NK-92 (cell line): ENCODE data around the gene TCTA.

Experiments
- DNase-seq: peaks from one replicate; lab custom pipeline; 2025; ENCODE audit not compliant: unreplicated experiment; lab: John Stamatoyannopoulos, UW

Gene TCTA

DNA sequence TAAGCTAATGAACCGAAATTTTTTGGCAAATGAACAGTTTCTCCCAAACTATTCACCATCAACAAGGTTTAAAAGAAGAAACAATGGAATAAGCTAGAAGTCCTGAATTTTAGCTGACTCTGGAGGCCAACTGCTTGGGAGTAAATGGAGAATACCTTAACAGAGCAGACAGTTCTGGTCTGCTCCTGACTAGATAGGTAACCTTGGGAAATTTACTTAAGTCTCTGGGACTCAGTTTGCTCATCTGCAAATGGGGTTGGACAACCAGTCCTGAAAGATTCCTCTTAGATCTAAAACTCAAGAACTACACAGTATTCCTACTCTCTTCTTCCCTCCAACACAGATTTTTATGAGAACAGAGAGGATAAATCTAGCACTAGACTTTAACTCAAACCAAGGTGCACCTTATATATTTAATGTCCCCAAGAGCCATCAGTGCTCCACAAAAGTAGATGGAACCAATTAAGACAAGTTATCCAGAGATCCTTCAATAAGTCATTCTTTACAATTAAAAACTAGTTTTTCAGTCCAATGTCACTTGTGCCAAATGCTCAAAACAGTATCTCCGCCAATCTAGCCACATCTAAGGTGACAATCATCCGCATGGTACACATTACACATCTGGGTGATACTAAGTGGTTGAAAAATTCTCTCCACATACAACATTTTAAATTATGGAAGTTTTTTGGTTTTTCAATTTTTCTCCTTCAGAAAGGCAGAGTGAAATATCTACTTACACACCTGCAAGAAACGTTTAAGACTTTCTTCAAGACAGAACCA lies 2.0 kb upstream of the TCTA start:
- no peak for DNase-seq

DNA sequence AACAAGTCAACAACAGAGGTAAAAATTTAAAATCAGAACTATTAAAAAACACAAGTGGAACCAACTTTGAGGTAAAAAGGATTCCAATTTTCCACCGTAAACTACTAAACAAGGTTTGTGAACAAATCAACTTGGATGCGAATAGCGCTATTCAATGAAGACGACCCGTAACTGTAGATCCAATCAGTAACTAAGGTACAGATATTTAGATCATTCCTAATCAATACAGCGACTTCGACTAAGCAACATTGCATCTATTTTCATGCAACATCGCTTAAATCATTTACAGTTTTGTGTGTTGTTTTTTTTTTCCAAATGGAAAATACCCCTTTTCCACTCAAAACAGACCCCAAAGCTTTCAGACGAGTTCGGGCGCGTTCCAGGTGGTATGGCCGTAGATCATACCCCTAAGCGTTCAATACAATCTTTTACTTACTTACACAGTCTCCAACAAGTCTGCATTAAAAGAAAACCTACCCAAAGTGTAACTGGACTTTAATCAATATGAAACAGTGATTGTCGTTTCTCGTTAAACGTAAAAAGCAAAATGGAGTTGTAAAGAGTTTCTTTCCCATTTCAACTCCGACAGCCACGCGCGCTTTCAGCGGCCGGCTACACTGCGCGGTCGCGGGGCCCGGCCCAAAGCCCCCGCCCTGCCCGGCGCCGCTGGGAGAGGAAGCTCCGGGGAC lies 1.2 kb upstream of the TCTA start:
- no peak for DNase-seq

DNA sequence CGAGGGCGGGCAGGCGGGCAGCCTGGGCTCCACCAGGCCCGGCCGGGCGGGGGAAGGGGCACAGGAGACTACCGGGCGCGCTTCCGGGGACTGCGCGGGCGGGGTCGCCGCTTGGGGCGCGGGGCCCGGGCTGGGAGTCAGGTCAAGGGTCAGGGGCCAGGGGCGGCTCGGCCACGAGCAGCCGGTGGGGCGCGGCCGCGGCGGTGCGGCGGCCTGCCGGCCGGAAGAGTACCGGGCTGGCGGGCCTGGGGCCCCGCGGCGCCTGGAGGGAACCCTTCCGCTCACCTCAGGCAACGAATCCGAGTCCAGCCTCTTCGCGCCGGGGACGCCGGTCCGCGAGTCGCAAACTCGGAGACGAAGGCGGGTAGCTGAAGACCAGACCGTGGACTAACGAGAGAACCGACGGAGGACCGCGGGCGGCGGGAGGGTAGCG lies 672 bp upstream of the TCTA start:
- no peak for DNase-seq

DNA sequence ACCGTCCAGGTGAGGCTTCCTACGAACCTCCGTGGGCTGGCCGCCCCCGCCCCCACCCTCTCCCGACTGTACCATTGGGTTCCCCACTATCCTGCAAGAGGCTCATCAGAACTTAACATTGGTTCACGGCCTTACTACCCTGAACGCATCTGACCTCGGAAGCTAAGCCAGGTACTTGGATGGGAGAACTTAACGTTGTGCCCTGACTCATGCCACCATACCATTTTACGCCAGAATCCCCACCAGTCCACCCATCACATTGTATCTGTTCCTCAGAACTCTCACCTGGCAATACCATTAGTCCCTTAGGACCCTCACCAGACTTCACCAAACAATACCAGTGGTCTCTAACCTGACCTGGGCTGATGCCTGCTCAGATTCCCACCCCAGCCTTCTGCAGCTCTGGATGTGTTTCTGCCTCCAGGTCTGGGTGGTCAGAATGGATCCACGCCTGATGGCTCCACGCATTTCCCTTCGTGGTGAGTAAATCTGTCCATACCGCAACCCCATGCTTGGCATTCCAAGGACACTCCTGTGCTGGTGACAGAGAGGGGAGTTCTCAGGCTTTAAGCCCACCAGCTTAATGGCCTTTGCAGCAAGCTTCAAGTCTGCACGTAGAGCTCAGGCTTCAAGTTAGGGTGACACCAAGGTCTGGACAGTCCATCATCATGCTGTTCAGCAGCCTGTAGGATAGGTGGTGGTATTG lies 562 bp downstream of the TCTA start:
- DNase-seq: no peak

DNA sequence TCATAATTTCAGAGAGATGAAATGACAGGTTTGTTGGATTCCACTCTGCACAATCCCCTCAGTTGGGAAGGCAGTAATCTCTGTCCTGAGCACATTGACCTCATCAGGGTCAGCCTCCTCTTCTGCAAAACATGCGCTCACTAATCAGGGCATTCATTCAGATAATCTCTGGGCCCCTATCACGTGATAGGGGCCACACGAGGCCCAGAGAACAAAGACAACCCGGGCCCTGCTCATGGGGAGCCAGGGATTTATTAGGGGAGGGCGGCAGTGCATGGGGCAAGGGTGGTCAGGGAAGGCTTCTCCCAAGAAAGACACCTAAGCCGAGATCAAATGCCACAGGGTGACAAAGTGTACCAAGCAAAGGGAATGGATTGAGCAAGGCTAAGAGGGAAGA lies 1.1 kb downstream of the TCTA start:
- DNase-seq: no peak

DNA sequence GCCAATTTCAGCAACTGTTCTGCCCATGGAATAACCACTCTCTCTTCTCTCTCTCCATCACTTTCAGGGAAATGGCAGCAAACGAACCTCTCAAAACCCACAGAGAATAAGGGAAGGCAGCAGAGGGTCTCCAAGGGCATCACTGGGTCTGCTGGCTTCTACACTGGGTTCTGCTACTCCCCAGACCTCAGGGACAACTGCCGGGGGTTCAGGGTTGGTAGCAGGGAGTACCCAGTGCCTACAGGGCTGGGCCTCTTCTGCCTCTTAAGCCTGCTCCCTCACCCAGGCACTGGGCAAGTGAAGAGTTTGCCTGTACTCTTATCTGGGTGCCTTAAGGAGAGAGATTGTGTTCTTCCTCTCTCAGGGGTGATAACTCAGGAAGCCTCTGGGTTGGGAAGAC lies 2.5 kb downstream of the TCTA start:
- no peak for DNase-seq

DNA sequence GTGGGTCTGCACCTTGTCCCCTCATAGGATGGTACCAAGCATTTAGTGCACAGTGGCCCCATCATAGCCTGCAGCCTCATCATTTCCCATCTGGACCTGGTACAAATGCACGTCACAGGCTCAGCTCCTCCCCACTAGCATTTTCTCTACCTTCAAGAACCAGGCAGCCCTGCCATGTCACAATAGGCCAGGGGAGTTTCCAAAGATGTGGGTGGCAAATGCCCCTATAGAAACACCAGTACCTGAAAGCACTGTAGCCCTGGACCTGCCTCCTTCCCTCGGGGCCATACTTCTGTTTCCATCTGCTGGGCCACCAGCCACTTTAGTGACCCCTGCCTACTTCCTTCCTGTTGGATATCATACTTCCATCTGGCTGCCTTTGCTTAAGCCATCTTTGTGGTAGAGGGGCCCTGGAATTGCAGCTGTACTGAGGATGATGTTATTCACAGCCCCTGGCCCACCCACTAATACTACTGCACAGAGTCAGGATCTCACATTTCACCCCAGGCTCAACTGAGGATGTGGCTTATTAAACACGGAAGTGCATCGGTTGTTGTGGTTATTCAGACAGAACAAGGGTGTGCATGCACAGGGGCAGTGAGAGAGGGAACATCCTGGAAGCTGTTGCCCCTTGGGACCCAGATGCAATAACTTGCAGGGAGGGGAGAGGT lies 3.8 kb downstream of the TCTA start:
- peak; percentile 18 for DNase-seq

DNA sequence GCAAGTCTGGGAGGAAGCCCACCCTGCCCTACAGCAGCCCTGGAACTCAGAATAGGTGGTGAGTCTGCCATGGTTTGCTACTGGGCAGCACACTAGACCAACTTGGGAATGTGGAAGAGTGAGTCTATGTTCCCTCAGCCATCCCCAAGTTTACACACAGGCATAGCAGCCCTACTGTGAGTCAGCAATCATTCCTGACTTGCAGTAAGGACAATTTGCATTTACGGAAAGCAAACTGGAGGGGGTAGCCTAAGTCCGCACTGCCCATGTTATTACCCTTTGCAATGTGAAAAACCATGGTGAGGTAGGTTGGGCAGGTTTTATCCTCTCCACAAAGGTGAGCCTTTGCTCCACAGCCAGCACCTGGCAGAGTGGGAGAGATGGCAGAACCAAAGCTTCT lies 4.6 kb downstream of the TCTA start:
- no peak for DNase-seq

DNA sequence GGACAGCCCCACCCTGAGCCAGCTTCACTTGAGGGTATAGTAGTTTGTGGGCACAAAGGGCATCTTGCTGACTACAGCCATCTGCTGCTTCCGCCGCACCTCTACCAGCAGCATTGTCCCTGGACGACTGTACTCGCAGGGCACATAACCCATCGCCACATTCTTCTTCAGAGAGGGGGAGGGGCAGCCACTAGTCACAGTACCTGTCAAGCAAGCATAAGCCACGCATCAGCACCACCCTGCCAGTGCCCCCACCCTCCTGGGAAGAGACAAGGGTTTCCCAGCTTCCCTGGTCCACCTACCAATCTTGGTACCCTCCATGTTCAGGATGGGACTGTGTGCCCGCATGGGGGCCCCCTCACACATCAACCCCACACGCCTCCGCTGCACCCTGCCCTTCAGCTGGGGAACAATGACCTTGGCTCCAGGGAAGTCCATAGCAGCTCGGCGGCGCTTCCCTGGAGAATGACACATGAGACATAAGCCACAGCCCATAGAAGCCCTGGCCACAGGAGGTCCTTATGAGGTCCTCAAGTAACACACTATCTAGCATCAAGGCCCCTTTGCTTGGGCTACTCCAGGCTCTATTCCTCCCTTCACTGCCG lies 5.4 kb downstream of the TCTA start:
- no peak for DNase-seq

DNA sequence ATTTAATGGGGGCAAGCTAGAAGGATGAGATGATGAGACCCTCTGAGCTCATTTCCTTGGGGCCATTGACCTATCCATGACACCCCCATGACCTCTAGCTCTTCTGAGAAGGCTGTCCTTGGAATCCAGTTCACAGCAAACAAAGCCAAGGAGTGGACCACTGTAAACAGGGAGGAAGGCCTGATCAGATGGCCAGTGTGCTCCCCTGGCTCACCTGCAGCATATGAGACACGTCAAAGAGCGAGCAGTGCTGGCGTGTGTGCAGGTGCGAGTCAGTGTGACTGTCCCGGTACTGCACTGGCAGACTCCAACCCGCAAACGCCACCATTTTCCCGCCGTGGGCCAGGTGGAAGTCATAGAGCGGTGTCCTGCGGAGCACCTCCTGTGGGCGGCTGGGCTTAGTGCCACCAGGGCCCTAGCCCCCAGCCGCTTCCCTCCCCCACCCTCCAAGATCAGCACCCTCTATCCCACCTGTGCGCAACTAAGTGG lies 9.7 kb downstream of the TCTA start:
- DNase-seq: no peak

DNA sequence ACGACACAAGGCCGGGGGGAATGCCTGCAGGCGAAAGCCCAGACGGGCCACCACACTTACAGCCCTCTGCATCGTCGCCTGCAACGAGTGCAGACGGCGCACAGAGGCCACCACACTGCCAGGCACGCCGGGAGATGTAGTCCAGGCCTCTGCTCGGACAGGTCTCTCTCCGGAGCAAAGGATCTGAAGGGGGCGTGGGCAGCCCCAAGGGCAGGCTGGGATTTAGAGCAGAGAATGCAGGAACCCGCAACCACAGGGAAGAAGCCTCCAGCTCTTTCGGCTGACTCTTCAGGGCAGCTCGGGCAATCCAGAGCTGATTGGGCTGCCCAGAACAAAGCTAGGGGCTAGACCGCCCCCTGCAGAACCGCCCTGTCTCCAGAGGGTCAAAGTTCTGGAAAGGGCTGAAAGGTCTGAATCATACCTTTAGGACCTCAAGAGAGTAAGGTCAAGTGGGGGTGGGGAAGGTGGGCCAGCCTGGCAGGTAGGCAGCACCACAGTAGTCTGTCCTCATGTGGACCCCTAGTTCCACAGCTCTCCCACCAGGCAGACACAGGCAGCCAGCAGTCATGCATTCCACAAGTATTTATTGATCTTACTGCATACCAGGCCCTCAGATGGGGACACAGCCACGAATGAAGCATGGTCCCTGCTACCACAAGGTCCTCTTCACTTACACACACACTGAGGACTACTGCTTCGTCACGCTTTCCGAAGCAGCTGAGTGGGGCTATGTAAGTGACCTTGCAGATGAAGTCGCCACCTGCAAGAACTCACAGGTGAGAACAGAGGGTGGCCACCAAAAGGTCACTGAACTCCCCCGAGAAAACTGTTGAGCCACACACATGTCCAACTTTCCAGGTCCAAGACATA lies 10.4 kb downstream of the TCTA start, which contains the start of gene AMT:
Gene AMT (minus strand): TSS at position 95 of the 870 bp plus-strand sequence. CDS start 23 bp downstream, at position 72.
- DNase-seq: peak; percentile 1

DNA sequence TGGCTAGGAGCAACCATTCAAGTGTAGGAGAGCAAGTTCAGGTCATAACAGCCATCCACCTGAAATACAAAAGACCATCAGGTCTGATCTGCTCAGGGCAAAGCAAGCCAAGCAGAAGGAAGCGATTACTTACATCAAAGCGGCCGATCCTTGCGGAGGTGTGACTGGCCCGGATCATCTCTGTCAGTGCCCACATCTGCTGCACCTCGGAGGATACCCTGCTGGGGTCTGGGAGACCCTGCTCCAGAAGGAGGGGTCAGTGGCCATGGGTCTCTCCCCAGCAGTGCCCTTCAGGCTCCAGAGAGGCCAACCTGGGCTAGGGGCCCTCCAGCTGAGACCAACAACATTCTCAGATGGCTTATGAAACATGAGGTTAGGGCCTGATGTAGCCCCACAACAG lies 12.6 kb downstream of the TCTA start:
- DNase-seq: no peak

DNA sequence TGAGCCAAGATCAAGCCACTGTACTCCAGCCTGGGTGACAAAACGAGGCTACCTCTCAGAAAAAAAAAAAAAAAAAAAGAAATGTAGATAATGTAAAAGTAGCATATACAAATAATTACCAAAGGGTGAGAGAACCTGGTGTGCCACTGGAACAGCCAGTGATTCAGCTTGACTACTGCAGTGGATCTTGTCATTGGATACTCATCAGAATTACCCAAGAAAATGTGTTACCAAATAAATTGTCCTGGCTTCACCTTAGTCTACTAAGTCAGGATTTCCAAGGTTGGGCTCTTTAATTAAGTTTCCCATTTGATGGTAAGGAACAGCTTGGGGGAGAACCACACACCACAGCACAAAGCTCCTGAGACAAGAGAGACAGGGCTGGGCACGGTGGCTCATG lies 15.4 kb downstream of the TCTA start:
- DNase-seq: no peak

DNA sequence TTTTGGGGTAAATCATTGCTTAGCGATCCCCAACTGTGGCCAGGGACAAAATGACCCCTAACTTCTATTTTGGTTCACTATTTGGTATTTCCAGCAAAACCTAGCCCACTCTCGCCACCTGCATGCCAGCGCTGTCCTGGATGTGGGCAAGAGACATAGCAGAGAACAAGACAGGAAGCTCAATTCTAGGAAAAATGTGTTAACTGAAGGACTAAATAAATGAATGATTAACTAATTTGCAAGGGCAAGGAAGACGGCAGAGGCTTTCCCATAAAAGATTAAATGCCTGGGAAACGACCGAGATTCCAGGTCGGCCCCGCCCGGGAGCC lies 16.5 kb downstream of the TCTA start:
- DNase-seq: no peak

DNA sequence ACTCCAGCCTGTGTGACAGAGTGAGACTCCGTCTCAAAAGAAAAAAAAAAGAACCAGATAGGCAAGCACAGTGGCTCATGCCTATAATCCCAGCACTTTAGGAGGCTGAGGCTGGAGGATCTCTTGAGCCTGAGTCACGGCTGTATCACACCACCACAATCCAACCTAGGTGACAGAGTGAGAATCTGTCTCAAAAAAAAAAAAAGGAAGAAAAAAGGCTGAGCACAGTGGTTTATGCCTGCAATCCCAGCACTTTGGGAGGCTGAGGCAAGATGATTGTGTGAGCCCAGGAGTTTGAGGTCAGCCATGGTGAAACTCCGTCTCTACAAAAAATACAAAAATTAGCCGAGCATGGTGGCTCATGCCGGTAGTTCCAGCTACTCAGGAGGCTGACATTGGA lies 22.5 kb downstream of the TCTA start:
- no peak for DNase-seq

DNA sequence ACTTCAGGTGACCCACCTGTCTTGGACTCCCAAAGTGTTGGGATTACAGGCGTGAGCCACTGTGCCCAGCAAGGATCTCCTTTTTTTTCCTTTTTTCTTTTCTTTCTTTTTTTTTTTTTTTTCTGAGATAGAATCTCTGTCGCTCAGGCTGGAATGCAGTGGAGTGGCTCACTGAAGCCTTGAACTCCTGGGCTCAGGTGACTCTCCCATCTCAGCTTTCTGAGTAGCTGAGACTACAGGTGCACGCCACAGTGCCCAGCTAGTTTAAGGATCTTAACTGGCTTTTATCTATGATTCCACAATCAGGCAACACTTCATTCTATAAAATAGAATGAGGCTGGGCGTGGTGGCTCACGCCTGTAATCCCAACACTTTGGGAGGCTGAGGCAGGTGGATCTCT lies 33.2 kb downstream of the TCTA start:
- no peak for DNase-seq

DNA sequence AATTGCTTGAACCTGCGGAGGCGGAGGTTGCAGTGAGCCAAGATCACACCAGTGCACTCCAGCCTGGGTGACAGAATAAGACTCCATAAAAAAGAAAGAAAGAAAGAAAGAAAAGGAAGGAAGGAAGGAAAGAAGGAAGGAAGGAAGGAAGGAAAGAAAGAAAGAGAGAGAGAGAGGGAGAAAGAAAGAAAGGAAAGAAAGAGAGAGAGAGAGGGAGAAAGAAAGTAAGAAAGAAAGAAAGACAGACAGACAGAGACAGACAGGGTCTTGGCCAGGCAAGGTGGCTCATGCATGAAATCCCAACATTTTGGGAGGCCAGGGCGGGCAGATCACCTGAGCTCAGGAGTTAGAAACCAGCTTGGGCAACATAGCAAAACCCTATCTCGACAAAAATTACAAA lies 41.4 kb downstream of the TCTA start:
- no peak for DNase-seq

DNA sequence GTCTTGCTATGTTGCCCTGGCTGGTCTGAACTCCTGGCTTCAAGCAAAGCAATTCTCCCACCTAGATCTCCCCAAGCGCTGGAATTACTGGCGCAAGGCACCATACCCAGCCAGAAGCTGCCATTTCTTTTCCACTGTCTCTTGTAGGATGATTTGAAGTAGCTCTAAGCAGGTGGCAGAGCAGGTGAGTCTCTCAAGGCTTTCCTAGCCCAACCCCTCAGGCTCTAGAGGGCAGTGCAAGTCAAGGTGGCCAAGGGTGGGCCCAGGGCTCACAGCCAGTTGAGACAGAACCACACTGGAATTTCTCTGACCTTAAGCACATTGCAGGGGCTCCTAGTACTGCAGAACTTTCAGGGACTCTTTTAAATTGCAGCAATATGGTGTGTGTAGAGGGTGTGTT lies 42.2 kb downstream of the TCTA start:
- DNase-seq: no peak

DNA sequence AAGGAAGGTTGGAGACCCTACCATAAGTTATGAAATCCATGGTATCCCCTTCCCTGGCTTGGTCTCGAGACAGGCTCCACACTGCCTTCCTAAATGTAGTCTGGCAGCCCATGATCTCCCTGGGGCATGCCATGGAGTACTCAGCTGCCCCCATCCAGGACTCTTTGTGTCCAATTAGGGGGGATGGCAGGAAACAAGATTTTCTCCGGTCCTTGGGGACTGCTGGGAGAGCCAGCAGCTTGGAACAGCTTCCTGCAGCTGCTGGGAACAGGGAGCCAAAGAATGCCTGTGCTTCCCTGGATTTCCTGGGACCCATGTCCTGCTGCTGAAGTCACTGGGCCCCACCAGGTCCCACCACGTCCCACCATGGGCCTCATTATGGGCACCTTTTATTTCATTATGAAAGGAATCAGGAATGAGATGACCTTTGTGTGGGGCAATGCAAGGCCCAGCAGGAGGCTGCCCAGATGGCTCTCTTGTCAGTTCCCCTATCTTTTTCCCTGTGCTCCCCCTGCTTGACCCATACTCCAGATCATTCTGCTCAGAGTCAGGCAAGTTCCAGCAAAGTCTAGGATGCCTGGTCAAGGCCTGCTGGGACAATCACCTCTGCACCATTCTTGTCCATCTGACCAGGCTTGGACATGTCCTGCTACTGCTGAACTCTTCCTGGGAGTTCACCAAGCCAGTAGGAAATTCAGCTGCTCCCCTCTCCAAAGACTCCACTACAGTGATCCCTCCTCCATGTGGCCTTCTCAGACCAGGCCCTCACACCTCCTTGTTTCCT lies 42.9 kb downstream of the TCTA start:
- DNase-seq: no peak
